Upper lobe of left lung (tissue), 6 donors: ENCODE data around the gene PSAT1. TPM values are rescaled to one million over a fixed set of nuclear protein-coding genes. Genes with fewer than 3 reads are reported as not detected.

Source experiments
- ATAC-seq, 2 donors: fragments of 200-7000 bp; cut with Tn5 transposase; one replicate each; pipeline ENCODE4 v1.9.1; 2022; ENCODE audit warnings: mild to moderate bottlenecking in 2 of 2, moderate library complexity in 2 of 2; ENCODE audit not compliant: low FRiP score in 2 of 2
- DNase-seq, 2 donors: peaks; one replicate each; pipeline ENCODE4 v3.0.0-alpha.2; 2019 to 2020
- H3K27ac ChIP-seq, 4 donors: fragments of 200-600 bp; sonication (generic); one replicate each; pipeline ENCODE4 v1.5.1; 2016 to 2019
- H3K27me3 ChIP-seq, 4 donors: fragments of 200-600 bp; sonication (generic); one replicate each; pipeline ENCODE4 v1.5.1; 2017 to 2019
- H3K36me3 ChIP-seq, 4 donors: fragments of 200-600 bp; sonication (generic); one replicate each; pipeline ENCODE4 v1.5.1; 2016 to 2019
- H3K4me1 ChIP-seq, 4 donors: fragments of 200-600 bp; sonication (generic); one replicate each; pipeline ENCODE4 v1.5.1; 2018 to 2019
- H3K4me3 ChIP-seq, 4 donors: fragments of 200-600 bp; sonication (generic); one replicate each; pipeline ENCODE4 v1.5.1; 2017 to 2019; ENCODE audit warnings: mild to moderate bottlenecking in 2 of 4, moderate library complexity in 1 of 4
- H3K9me3 ChIP-seq, 4 donors: fragments of 200-600 bp; sonication (generic); one replicate each; pipeline ENCODE4 v1.5.1; 2018 to 2019
- CTCF ChIP-seq, 6 experiments: fragments of 450-650 bp in 4 of 6; fragments of 200-600 bp in 2 of 6; sonication (generic) in 2 of 6; IDR thresholded peaks; one replicate each; pipeline ENCODE4 v1.5.1; 2016 to 2019; ENCODE audit warnings: antibody characterized with exemption in 6 of 6
- EP300 ChIP-seq, 4 donors: sonication (generic); formaldehyde crosslinking; IDR thresholded peaks; one replicate each; pipeline ENCODE4 v1.5.1; 2017; ENCODE audit warnings: antibody characterized with exemption in 4 of 4, control low read depth in 2 of 4
- POLR2A ChIP-seq, 4 donors: fragments of 450-650 bp; IDR thresholded peaks; one replicate each; pipeline ENCODE4 v1.5.1; 2016 to 2017; ENCODE audit warnings: antibody characterized with exemption in 4 of 4, mild to moderate bottlenecking in 2 of 4
- POLR2AphosphoS5 ChIP-seq, 2 donors: sonication (generic); formaldehyde crosslinking; IDR thresholded peaks; one replicate each; pipeline ENCODE4 v1.5.1; 2017; ENCODE audit warnings: antibody characterized with exemption in 2 of 2
- WGBS, 2 donors: methylation state at CpG; one replicate each; pipeline ENCODE4 v1.1.5; 2017 to 2018; 5-methylcytosine and 5-hydroxymethylcytosine counted together
- total RNA-seq, 6 donors: library from RNA; depleted of rRNA in 4 of 6; stranded (reverse); fragments of >200 nt in 4 of 6; gene quantifications; one replicate each; pipeline versions ENCODE4 v1.1.0 to v1.2.1, GENCODE V29; 2016 to 2021
- donor health status: DM: no; HTN: no; CAD: no; lungs with moderate emphysema.
- donor health status: DM: no; HTN: yes; CAD: no; lungs with severe emphysema.

Gene PSAT1
- total RNA-seq, 6 donors from 2014 or later, result 1.8 to 14.6 (median 6.4) TPM; not detected in 1

- Histone ChIP-seq H3K36me3 (no peaks in the 10 kb centered on the region), H3K27me3 (no peaks in the 10 kb centered on the region), H3K4me3 (no peak overlapping the region), H3K4me1 (no peaks in the 10 kb centered on the region), H3K9me3 (no peaks in the 10 kb centered on the region), H3K27ac (no peak overlapping the region)
- no peak for DNase-seq
- TF ChIP-seq CTCF (IDR thresholded peaks at IDR 0.05) (no peak), POLR2A (IDR thresholded peaks at IDR 0.05) (no peak), POLR2AphosphoS5 (IDR thresholded peaks at IDR 0.05) (no peak), EP300 (IDR thresholded peaks at IDR 0.05) (no peak)
- peak in 1 of 2 donors; percentile 85 for ATAC-seq
- 81 to 85% methylated on average over 3 of the region's 3 CpGs for WGBS, 2 donors
Observed at GRCh38 chr9:78363221-78363620, 66.3 kb downstream of the PSAT1 start.

- Histone ChIP-seq H3K4me1 (no peaks in the 10 kb centered on the region), H3K27me3 (no peaks in the 10 kb centered on the region), H3K27ac (no peak overlapping the region), H3K9me3 (no peaks in the 10 kb centered on the region), H3K36me3 (no peaks in the 10 kb centered on the region), H3K4me3 (no peak overlapping the region)
- DNase-seq (no peak), ATAC-seq (no peak)
- WGBS, 2 donors, result 48 to 49% methylated on average over 4 of the region's 4 CpGs
- TF ChIP-seq POLR2AphosphoS5 (IDR thresholded peaks at IDR 0.05) (no peak), CTCF (IDR thresholded peaks at IDR 0.05) (peak in 3 of 6 experiments; percentile 24 to 36 (median 30))
Observed at GRCh38 chr9:78365748-78366697, 69.1 kb downstream of the PSAT1 start.

GRCh38 chr9:78366827-78367226 lies 69.9 kb downstream of the PSAT1 start:
- H3K36me3 ChIP-seq, result no peaks in the 10 kb centered on the region
- TF ChIP-seq EP300 (IDR thresholded peaks at IDR 0.05) (no peak), POLR2AphosphoS5 (IDR thresholded peaks at IDR 0.05) (no peak), POLR2A (IDR thresholded peaks at IDR 0.05) (no peak), CTCF (IDR thresholded peaks at IDR 0.05) (no peak)
- 88 to 98% methylated on average over 2 to 3 of the region's 3 CpGs for WGBS, 2 donors
- no peaks in the 10 kb centered on the region for H3K4me1 ChIP-seq
- H3K9me3 ChIP-seq, result no peaks in the 10 kb centered on the region
- no peaks in the 10 kb centered on the region for H3K27me3 ChIP-seq
- no peak overlapping the region for H3K4me3 ChIP-seq
- DNase-seq, result no peak
- ATAC-seq, result no peak
- H3K27ac ChIP-seq, result no peak overlapping the region

- 70 to 75% methylated on average over 6 of the region's 6 CpGs for WGBS, 2 donors
- ATAC-seq (no peak), DNase-seq (no peak)
- no peaks in the 10 kb centered on the region for H3K4me1 ChIP-seq
- no peak for TF ChIP-seq POLR2AphosphoS5 (IDR thresholded peaks at IDR 0.05)
- TF ChIP-seq EP300 (IDR thresholded peaks at IDR 0.05), result no peak
- TF ChIP-seq POLR2A (IDR thresholded peaks at IDR 0.05), result no peak
- no peak for TF ChIP-seq CTCF (IDR thresholded peaks at IDR 0.05)
- no peaks in the 10 kb centered on the region for H3K9me3 ChIP-seq
- H3K36me3 ChIP-seq, result no peaks in the 10 kb centered on the region
- no peak overlapping the region for H3K4me3 ChIP-seq
- no peak overlapping the region for H3K27ac ChIP-seq
- H3K27me3 ChIP-seq, result no peaks in the 10 kb centered on the region
Observed at GRCh38 chr9:78368236-78368635, 71.3 kb downstream of the PSAT1 start.
